ENCODE data around the gene TIFAB. TPM values are rescaled to one million over a fixed set of nuclear protein-coding genes. Genes with fewer than 3 reads are reported as not detected.

Gene TIFAB
- total RNA-seq, 3 donors from 2014 or later = 0.28 to 0.36 (median 0.29) TPM

- ATAC-seq (no peak), DNase-seq (no peak)
- no peak for TF ChIP-seq CTCF (IDR thresholded peaks at IDR 0.05)
- Histone ChIP-seq H3K9me3 (no peaks in the 10 kb centered on the region), H3K36me3 (ENCODE audit: low read depth) (no peaks in the 10 kb centered on the region), H3K4me3 (no peak overlapping the region), H3K4me1 (ENCODE audit: low read depth) (no peaks in the 10 kb centered on the region)
- intact Hi-C loops (cut with DNase I, micrococcal nuclease) = no loop called here
These were observed 10.2 kb downstream of the TIFAB start for GRCh38 chr5:135441919-135442318.

DNA sequence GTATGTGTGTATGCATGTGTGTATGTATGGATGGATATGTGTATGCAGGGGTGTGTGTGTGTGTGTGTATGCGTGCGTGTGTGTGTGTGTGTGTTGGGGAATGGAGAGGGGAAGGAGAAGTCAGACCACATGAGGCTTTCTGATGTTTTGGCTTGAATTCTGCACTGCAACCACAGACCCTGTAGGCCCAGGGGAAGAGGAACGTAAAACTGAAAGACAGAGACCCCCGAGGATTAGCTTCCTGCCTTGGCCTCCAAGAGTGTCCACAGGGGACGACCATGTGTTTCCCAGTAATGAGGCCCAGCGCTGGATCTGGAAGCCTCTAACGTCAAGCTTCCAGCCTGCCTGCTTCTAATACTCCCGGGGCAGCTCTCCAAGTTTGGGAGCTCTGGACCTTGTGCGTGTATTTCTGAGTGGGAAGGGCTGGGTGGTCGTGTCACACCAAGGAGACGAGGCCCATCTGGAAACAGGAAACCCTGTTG lies 10.8 kb downstream of the TIFAB start:
- Histone ChIP-seq H3K4me1 (ENCODE audit: low read depth) (no peaks in the 10 kb centered on the region), H3K36me3 (ENCODE audit: low read depth) (no peaks in the 10 kb centered on the region), H3K9me3 (no peaks in the 10 kb centered on the region), H3K4me3 (no peak overlapping the region)
- DNase-seq (no peak), ATAC-seq (no peak)
- no peak for TF ChIP-seq CTCF (IDR thresholded peaks at IDR 0.05)
- intact Hi-C loops (cut with DNase I, micrococcal nuclease) = no loop called here

- TF ChIP-seq CTCF (IDR thresholded peaks at IDR 0.05) = no peak
- Histone ChIP-seq H3K4me3 (no peak overlapping the region), H3K9me3 (no peaks in the 10 kb centered on the region), H3K4me1 (ENCODE audit: low read depth) (no peaks in the 10 kb centered on the region), H3K36me3 (ENCODE audit: low read depth) (no peaks in the 10 kb centered on the region)
- DNase-seq (no peak), ATAC-seq (no peak)
- intact Hi-C loops (cut with DNase I, micrococcal nuclease) = no loop called here
These were observed 11.2 kb downstream of the TIFAB start for GRCh38 chr5:135440916-135441315.

GRCh38 chr5:135439231-135440205 lies 12.6 kb downstream of the TIFAB start:
- ATAC-seq (no peak), DNase-seq (no peak)
- H3K36me3 ChIP-seq (ENCODE audit: low read depth) = no peaks in the 10 kb centered on the region
- H3K9me3 ChIP-seq = no peaks in the 10 kb centered on the region
- no peak for TF ChIP-seq CTCF (IDR thresholded peaks at IDR 0.05)
- intact Hi-C loops (cut with DNase I, micrococcal nuclease) = no loop called here
- no peaks in the 10 kb centered on the region for H3K4me1 ChIP-seq (ENCODE audit: low read depth)
- H3K4me3 ChIP-seq = no peak overlapping the region

DNA sequence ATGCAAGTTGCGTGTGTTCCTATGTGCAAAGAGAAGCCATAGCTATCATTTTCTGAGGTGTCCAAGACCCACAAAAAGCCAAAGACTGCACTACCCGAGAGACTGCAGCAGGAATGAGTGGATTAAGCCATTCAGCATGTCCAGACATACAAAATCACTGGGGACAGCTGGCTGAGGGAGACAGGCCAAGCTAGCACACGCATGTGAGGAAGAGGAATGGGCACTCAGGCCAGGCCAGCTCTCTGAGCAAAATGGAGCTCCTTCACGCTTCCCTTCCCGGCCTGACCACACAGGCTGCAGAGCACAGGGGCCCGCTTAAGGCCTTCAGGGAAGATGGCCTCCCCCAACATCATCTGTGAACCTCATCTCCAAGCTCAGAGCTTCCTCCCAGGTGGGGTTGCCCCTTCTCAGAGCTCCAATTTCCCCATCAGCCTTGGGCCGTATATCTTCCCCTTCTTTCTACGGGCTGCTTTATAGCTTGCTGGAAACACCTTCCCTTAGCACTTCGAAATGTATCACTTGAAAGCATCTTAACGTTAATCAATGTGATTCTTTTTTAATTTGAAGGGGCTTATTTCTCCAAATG lies 13.4 kb downstream of the TIFAB start:
- intact Hi-C loops (cut with DNase I, micrococcal nuclease) = no loop called here
- DNase-seq (no peak), ATAC-seq (no peak)
- no peak for TF ChIP-seq CTCF (IDR thresholded peaks at IDR 0.05)
- Histone ChIP-seq H3K36me3 (ENCODE audit: low read depth) (no peaks in the 10 kb centered on the region), H3K4me1 (ENCODE audit: low read depth) (no peaks in the 10 kb centered on the region), H3K9me3 (no peaks in the 10 kb centered on the region), H3K4me3 (no peak overlapping the region)
